Nucleus accumbens (tissue), 56 donors: Measurements from ENCODE around the gene PAMR1.

ENCODE experiments used
- DNase-seq, 56 donors: peaks; one replicate each; lab custom pipeline; 2025; lab: John Stamatoyannopoulos, UW

Gene PAMR1

DNA sequence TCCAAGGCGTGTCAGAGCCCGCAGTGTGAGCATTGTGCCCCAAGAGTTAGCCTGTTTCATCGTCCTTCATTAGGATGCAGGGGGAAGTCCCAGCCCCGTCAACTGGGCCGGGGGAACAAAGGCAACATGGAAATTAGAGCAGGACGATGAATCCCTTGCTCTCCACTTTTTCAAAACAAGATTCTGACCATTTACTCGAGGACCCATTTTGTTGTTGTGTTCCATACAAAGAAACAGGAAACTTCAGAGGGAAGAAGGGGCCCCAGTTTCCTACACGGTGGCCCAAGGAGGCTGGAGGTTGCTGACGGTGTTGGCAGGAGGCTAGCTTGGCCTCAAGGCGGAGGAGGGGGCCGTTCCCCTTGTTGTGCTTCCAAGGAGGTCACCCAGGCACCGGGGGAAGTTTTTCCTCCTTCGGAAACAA lies 62.1 kb downstream of the PAMR1 start:
- peak in 42 of 56 donors; percentile 11 to 90 (median 48) for DNase-seq

DNA sequence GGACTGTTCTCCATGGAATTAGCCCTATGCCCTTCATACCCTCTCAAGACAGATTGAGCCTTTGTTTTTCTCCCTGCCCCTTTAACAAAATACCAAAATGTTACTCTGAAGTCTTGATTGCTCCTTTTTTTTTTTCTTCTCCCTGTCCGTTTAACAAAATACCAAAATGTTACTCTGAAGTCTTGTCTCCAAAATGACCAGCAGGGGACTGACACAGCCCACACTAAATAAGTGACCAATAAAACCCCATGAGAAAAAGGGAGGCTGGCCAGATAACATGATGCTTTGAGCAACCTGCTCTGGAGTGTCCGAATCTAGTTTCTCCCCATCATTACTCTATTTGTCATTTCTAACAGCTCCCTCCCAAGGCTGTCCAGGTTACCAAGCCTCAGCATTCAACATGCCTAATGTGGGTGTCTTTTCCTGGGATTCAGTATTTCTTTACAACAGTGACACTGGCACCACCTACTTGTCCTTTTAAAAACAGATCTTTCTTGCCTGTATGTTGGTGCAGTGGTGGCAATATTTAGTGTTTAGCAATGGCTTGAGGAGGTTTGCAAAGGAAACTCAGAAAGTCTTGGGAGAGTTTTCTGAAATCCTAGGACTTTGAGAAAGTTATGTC lies 63.4 kb downstream of the PAMR1 start:
- DNase-seq, result no peak

DNA sequence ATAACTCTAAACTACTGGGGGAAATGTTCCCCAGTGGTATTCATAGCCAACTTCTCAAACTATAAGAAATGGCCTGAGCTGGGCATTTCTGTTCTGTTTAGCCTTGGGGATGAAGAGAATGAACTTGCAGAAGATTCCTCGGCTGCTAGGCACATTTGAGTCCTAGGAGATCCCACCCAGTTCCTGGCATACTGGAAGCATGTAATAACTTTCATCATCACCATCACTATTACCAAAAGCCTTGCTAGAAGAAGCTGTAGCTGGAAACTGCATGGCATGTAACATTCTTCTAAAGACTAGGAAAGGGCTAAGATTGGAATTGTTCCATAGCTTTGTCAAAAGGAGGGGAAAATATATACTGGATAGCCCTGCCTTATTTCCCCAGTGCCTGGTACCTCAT lies 65.9 kb downstream of the PAMR1 start:
- no peak for DNase-seq

DNA sequence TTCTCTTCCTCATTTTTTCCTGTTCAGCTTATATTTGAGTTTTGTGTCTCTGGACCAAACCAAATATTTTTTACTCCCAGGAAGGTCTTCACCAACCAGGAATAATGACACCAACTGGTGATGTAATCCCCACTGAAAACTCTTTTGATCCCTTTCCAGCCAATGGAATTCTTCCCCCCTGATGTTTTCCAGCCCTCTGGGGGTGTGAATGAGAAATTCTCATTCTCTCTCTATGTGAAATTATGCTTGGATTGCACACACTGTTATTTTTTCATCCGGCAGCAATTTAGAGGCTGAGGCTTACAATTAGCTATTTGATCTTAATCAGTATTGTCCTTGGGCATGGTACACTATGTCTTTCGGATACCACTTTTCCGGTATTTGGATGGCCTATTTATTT lies 66.6 kb downstream of the PAMR1 start:
- no peak for DNase-seq

DNA sequence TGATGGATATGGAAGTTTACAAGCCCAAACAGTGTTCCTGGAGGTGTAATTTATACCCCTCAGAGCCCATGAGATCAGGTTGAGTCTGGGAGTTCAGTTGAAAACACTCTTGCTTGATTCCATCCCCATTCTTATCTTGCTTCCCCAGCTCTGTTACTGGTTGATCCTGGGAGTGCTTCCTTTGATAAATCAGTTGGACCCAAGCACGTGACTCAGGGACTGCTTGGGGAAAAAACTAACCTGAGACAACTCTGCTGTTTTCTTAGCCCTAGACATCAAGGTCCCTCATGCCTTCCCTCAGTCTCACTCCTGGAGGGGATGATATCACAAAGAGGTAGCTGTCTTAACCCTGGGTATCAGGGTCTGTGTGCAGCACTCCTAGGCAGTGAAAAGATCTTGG lies 71.1 kb downstream of the PAMR1 start:
- DNase-seq, result no peak

DNA sequence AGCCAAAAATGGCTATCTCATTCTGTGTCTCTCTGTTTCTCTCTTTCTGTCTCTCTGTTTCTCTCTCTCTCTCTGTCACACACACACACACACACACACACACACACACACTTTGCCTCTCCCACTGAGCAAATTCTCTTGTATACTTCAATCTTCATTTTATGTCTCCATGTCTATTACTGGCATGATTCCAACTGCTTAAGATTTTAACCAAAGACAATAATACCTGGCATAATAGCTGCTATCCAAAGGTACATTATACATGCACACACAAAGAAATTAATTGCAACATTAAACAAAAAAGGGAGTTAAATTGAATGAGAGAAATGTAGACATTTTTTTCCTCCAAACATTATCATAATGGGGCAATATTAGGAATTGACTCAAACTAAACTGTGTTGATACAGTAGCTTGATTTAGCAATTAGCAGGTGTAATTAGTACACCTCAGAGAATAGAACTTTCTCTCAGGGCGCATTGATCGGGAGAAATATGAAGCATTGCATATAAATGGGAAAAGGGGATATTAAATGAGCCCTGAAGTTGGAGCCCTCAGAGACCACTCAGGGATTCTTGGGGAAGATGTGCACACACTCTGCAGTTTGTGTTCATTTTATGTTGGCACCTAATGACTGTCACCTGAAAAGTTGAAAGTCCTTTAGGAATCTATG lies 88.7 kb downstream of the PAMR1 start:
- no peak for DNase-seq

DNA sequence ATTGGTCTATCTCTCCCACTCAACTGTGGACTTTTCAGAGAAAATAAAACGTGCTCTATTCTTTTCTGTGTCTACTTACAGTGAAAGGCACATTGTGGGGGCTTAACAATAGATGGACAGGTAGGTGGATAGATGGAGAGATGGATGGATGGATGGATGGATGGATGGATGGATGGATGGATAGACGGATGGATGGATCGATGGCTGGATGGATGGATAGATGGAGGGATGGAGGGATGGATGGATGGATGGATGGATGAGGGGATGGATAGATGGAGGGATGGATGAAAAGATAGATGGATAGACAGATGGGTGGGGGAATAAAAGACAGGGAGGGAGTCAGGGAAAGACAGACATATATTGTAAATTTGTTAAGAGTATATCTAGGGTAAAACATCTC lies 91.8 kb downstream of the PAMR1 start:
- DNase-seq, result no peak

DNA sequence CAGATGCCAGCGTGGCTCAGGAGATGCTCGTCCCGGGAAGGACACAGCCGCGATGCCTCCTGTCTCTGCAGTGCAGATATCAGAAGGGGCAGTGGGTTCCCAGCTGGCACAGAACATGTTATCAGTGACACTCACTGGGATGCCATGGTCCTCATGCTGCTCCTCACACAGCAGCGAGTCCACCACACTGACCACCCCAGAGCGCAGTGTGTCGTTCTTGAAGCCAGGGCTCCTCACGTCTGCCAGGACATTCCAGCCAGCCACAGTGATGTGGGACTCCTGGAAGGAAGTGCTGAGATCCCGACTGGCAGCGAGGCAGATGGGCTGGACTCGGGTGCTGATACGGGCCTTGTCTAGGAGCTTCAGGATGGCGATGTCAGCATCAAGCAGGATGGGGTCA lies 93.0 kb downstream of the PAMR1 start:
- DNase-seq, result no peak

DNA sequence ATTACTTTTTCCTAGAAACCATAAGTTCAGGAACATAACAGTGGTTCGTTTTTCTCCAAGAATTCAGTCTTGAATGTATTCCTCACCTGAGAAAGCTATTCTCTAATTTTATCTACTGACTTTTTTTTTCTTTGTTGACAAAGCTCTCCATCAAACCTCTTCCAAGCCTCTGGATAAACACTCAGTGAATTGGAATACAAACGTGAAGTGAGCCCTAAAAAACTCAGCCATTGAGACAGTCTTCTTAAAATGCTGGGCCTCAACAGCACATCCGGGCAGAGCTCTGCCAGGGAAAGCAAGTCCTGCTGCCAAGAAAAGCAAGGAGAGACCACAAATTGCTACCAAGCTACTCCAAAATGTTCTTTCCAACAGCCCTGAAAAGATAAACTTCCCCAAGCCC lies 98.3 kb downstream of the PAMR1 start:
- DNase-seq, result peak in 17 of 56 donors; percentile 6 to 67 (median 34)

DNA sequence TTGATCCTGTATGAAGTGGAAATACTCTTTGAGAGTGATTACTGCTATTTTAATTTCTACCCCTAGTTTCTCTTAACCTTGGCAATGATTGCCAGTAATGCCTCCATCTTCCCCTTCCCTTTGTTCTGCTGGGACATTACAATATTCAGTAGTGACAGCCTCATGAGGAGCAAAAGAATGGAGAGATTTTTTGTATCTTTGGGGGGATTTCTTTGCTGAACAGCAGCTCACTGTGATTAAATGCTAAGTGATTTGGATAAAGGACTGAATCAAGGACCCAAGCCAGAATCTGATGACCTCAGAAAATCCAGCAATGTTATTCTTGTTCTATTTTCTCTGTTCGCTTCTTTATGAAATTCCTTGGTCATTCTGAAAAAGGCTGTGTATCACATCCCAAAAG lies 99.1 kb downstream of the PAMR1 start:
- no peak for DNase-seq

DNA sequence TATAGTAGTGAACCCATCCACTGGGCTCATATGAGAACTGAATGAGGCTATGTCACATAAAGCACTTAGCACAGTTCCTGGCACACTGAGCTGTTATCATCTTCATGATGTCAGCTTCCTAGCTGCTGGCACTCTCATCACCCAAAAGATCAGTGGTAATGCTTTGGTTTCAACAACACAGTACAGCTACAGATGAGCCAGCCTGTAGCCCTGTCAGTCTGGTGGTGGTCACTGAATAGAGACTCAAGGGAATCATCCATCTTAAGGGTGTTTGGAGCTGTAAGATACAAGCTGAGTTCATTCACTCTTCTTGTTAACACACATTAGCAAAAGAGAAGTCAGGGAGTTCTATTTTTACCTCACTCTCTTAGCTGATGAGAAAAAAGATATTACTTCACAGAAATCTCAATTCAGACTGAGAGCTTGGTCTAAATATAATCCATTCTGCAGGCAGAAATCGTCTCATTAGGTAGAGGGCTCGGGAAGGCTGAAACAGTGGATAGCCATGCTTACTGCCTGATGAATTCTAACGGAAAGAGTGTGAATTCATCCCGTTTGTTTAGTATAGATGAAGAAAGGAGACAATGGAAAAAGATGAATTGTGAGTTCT lies 99.7 kb downstream of the PAMR1 start:
- no peak for DNase-seq

DNA sequence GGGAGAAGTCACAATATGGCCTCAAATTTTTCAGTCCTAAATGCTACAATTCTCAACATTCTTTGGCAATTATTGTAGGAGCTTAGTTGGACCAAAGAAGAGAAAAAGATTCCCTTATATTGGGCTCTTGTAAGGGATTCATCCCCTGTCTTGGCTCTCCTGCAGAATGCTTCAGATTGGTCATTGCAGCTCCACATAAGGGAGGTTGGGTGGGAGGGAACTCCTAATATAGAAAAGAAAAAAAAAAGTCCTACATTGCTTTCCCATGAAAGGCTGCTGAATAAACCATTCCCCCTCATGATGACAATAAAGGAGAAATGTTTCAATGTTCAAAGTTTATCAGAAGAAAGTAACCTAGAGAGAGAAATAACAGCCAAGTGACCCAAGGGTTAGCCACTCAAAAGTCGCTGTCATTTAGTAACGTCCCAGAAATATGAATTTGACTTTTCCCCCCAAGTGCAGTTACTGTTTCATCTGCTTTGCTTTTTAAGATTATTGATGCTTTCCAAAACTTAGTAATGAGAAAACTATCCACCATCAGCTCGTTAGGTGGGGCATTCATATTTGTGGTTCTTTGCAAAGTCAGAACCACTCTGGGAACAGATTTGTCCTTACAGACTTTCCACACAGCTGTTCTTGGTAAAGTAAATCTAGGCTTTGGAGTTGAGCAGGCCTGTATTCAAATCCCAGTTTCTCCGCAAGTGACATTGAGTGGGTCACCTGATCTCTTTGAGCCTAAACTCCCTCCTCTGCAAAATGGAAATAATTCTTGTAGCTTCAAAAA lies 101.1 kb downstream of the PAMR1 start:
- DNase-seq, result no peak

DNA sequence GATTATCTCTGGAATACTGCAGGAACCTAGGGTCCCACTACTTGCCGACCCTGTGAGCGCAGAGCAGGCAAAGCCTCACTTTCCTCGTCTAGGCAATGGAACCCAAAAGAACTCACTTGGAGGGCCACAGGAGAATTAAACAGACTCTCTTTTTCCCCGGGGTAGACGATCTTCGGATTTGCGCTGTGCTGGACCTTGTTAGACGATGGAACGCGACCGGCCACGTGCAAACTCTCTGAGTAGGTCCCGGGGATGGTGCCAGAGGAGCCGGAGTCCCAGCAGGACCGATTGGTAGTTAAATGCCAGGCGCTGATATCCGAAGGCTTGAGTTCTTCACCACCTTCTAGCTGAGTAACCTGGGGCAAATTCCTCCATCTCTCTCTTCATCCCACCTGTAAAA lies 105.0 kb downstream of the PAMR1 start:
- peak in 11 of 56 donors; percentile 9 to 47 (median 19) for DNase-seq

DNA sequence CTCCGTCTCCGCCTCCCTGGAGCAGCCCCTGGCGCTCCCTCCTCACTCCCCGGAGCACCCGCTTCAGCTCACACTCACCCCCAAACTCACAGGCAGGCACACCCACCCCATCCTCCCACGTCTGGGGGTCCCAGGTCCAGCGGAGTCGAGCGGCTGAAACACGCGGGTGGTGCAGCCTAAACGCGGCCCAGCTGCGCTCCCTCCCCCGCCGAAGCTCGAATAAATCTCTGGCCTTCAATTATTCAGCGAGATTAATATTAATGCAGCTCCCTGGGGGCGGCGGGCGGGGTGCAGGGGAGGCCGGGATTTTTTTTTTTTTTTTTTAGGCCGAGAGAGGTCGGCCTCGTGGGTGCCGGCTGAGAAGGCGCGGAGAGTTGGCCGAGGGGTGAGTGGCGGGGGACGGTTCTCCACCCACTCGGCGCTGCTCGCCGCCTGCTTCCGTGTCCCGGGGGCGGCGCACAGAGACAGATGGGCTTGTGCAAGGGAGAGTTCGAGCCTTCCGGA lies 105.5 kb downstream of the PAMR1 start:
- peak in 23 of 56 donors; percentile 9 to 80 (median 48) for DNase-seq

DNA sequence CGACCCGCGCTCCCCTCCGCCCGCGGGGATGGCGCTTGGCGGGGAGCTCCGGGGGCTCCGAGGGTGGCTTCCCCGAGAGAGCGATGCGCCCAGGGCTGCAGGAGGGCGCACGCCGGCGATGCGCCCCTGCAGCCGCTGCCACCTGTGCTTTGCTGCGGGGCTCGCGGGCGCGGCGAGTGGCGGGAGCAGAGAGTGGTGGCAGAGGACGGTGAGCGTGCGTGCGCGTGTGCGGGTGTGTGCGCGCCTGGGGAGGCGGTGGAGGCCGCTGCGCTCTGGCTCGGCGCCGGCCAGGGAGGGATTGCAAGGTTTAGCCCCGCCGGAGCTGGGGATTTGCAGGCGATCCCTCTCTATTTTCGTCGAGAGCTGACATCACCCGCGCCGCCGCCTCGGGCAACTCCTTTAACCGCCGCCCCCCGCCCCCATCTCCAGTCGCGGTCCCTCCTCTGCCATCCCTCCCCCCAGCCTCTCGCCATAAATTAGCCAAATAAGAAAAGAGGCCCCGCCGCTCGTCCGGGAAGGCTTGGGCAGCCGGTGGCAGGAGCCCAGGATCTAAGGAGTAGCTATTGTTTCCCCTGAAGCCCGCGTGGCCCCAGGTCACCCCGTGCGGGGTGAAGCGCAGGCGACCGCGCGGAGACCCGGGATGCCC lies 106.1 kb downstream of the PAMR1 start, which contains the start of gene SLC1A2:
TSS of gene SLC1A2 (minus strand) at position 375 of the 646 bp plus-strand sequence. CDS start 592 bp downstream, outside the sequence.
- DNase-seq, result peak in 46 of 56 donors; percentile 9 to 84 (median 56)

DNA sequence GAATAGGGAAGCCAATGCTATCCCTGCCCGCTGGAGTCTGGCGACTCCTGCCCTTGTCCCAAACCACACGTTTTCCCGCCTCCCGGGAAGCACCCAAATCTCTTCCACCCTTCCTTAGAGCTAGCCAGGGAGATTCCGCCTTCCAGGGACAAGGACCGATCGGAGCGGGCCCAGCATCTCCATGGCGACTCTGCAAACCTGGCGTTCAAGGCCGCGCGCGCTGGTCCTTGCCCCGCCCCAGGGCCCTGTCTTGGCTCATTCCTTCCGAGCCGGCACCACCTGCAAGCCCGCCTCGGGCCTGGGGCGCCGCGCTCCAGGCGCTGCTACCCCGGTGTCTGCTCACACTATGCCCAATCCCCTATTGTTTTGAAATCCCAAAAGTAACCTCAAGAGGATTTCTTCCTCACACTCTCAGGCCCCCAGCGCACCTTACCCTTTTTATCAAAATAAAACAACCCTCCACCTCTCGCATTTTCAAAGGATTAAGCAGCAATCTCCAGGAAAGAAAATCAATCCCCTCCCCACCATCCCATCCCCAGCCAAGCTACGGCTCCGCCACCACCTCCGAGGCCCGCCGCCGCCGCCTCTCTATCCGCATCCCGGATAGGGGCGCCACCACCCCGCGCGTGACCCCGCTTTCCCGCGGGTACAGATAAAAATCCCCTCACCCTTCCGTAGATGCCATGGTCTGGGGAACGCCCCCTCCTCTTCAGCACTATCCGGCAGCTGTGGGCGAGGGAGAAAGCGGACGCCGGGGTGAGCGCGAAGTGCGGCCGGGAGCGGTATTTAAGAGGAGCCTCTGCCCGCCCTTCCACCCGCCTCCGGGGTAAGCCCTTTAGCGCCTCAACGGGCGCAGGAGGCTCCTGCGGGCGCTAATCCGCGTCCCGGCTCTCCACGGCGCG lies 106.9 kb downstream of the PAMR1 start:
- DNase-seq, result peak in 14 of 56 donors; percentile 12 to 60 (median 38)

DNA sequence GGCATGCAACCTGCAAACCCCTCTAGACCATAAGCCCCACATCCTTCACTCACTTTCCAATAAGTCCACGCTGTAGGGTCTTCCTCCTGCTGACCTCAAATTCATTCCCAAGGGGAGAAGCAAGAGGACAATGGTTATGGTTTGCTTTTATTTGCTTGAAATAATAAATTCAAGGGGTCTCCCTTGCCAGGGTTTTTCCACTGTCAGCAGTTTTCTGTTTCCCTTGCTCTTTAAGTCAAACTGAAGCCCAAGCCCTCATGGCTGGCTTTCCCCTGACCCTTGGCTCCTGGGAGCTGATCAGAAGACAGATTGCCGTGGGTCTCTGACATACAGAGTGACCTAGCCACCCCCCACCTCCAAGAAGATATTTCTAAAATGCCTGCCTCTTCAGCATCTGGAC lies 109.9 kb downstream of the PAMR1 start:
- DNase-seq, result no peak

DNA sequence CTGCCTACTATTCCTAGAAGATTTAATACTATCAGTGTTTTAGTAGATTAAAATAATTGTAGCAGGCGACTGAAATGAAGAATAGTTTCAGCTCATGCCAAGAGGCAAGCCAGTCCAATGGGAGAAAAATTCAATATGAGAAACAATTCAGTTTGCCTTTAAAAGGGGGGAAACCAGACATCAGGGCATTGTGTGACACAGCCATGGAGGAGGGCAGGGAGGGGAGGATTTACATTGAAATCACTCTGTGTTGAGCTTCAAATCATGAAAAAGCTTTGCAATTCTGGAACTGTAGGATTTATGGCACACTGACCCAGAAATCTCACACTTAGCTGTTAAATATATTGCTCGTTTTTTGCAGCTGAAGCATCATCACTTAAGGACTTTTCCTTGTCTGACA lies 110.6 kb downstream of the PAMR1 start:
- DNase-seq, result no peak

DNA sequence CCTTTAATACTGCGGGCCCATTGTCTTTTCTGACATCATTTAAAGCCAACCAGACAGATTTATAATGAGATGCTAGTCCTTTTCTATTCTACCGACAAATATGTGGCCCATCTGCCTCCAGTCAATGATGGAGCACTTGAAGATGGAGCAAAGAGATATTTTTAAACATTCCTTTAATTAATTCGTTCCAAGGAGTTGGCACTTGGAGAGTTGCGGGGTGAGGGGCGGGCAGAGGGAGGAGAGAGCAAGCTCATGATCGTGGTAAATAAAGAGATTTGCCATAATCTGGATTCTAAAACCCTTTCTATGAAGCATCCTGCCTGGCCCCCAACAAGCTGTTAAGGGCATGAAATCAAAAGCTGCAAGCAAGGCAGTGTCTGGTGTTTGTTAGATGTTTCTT lies 111.1 kb downstream of the PAMR1 start:
- DNase-seq, result no peak
